Heart left ventricle (tissue), 13 donors: ENCODE results near the gene DPEP2NB.

Experiments
- POLR2A ChIP-seq, 2 donors: fragments of 450-650 bp; IDR thresholded peaks; one replicate each; pipeline ENCODE4 v1.6.1; 2017; ENCODE audit warnings: antibody characterized with exemption in 2 of 2, mild to moderate bottlenecking in 2 of 2, moderate library complexity in 2 of 2
- TF ChIP-seq, protein P1 (sequence below), 12 donors: fragments of 200-600 bp; sonication (generic) in 4 of 12; IDR thresholded peaks; one replicate each; pipeline versions ENCODE4 v1.5.0 to v1.8.0; 2018 to 2022; ENCODE audit warnings: antibody characterized with exemption in 12 of 12, mild to moderate bottlenecking in 5 of 12
- donor health status: ischemic (EF 13 %, LVEDD 7.1; RV severe dilation, severe dysfunction).
- donor health status: DM: no; HTN: yes; CAD: no.
- donor health status: DM: no; HTN: no; CAD: no.
- donor health status: ischemic (EF 25% LVEDD 6.9; RV normal size, moderate dysfunction).
- donor health status: ischemic (EF 25% LVEDD 5.7; RV mildly dilated, moderate dysfunction).
- donor health status: ischemic (EF 35%, LVEDD 5.7; RV mildly dilated, moderate dysfunction).
- donor health status: nonischemic (EF 11% LVEDD 7.7; RV severe dilation, severe dysfunction).
- donor health status: DM: yes; HTN: yes; CAD: no.
- donor health status: PGD.
- donor health status: ischemic (EF 29% LVEDD 5.4; RV normal size, mild dysfunction).
- donor health status: nonischemic (EF 23%, LVEDD 6.1; RV moderate dilation, normal function).

DNA sequence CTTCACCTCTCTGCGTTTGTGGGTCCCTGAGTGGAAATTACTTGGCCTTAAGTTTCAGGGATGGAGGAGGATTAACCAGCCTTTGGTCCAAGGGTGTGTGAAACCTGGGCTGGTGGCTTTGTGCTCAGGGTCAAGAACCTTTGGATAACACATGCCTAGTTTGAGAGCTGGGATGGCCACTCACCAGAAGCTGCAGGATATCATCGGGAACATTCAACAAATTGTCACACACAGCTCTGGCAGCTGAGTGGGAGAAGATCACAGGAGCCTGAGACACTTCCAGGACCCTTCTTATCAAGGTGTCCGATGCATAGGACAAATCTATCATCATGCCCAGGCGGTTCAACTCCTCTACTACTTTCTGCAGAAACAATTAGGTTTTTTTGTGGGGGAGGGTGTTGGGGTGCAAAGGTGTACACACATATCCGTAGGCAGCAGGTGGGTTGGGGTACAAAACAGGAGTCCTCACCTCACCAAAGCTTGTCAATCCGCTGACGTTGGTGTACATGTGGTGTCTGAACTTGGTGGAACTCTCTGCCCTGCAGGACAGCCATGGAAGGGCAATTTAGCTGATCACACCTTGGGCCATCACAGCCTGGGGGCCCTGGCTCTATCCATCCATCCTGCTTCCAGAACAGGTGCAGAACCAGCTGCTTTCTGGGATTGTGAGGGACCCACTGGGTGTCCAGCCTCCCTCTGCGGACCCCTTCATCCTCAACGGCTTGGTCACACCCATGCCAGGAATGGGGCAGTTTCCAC, 38.1 kb downstream of the DPEP2NB start:
- TF ChIP-seq, protein P1, sequence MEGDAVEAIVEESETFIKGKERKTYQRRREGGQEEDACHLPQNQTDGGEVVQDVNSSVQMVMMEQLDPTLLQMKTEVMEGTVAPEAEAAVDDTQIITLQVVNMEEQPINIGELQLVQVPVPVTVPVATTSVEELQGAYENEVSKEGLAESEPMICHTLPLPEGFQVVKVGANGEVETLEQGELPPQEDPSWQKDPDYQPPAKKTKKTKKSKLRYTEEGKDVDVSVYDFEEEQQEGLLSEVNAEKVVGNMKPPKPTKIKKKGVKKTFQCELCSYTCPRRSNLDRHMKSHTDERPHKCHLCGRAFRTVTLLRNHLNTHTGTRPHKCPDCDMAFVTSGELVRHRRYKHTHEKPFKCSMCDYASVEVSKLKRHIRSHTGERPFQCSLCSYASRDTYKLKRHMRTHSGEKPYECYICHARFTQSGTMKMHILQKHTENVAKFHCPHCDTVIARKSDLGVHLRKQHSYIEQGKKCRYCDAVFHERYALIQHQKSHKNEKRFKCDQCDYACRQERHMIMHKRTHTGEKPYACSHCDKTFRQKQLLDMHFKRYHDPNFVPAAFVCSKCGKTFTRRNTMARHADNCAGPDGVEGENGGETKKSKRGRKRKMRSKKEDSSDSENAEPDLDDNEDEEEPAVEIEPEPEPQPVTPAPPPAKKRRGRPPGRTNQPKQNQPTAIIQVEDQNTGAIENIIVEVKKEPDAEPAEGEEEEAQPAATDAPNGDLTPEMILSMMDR (IDR thresholded peaks at IDR 0.05): no peak
- no peak for TF ChIP-seq POLR2A (IDR thresholded peaks at IDR 0.05)
